Smooth muscle cell (in vitro differentiated cells): ENCODE results near the gene EGFR. TPM values are rescaled to one million over a fixed set of nuclear protein-coding genes. Genes with fewer than 3 reads are reported as not detected.

Source experiments
- DNase-seq: peaks from one replicate; lab custom pipeline; 2025; ENCODE audit not compliant: unreplicated experiment; lab: John Stamatoyannopoulos, UW
- H2AFZ ChIP-seq: fragments of 200-600 bp; sonication (generic); 2 replicates; pipeline ENCODE4 v1.6.0; 2016; ENCODE audit warnings: antibody characterized with exemption, low read depth, mild to moderate bottlenecking
- H3F3A ChIP-seq: fragments of 200-600 bp; sonication (generic); 2 replicates; pipeline ENCODE4 v1.6.0; 2017; ENCODE audit warnings: antibody characterized with exemption, low read depth
- H3K27ac ChIP-seq: fragments of 200-600 bp; sonication (generic); 2 replicates; pipeline ENCODE4 v1.5.1; 2016; ENCODE audit warnings: low read depth, mild to moderate bottlenecking
- H3K27me3 ChIP-seq: fragments of 200-600 bp; sonication (generic); 2 replicates; pipeline ENCODE4 v1.6.1; 2016; ENCODE audit warnings: low read depth, mild to moderate bottlenecking
- H3K36me3 ChIP-seq: fragments of 200-600 bp; sonication (generic); 2 replicates; pipeline ENCODE4 v1.5.1; 2016; ENCODE audit warnings: low read depth
- H3K4me1 ChIP-seq: fragments of 200-600 bp; sonication (generic); 2 replicates; pipeline ENCODE4 v1.5.1; 2016; ENCODE audit warnings: low read depth
- H3K4me2 ChIP-seq: fragments of 200-600 bp; sonication (generic); 2 replicates; pipeline ENCODE4 v1.6.0; 2016; ENCODE audit warnings: mild to moderate bottlenecking
- H3K4me3 ChIP-seq: fragments of 200-600 bp; sonication (generic); 2 replicates; pipeline ENCODE4 v1.5.1; 2016; ENCODE audit warnings: mild to moderate bottlenecking
- H3K79me2 ChIP-seq: fragments of 200-600 bp; sonication (generic); 2 replicates; pipeline ENCODE4 v1.6.0; 2016; ENCODE audit warnings: low read depth, mild to moderate bottlenecking
- H3K9ac ChIP-seq: fragments of 200-600 bp; sonication (generic); 2 replicates; pipeline ENCODE4 v1.6.0; 2016; ENCODE audit warnings: low read depth
- H3K9me3 ChIP-seq: fragments of 200-600 bp; sonication (generic); replicated peaks from 2 replicates; pipeline ENCODE4 v1.5.1; 2016; ENCODE audit warnings: low read depth
- H4K20me1 ChIP-seq: fragments of 200-600 bp; sonication (generic); 2 replicates; pipeline ENCODE4 v1.6.0; 2016; ENCODE audit warnings: low read depth
- WGBS: methylation state at CpG from one replicate; pipeline ENCODE4 v1.1.7; 2016; ENCODE audit warnings: low lambda C conversion rate; 5-methylcytosine and 5-hydroxymethylcytosine counted together
- polyA plus RNA-seq: library from polyadenylated mRNA; unstranded; fragments of >200 nt; fragmentation: Nextera tagmentation; extraction: Ambion mirVana; gene quantifications from 2 replicates; pipeline ENCODE4 v1.2.1, GENCODE V29; 2016
- total RNA-seq: library from RNA; depleted of rRNA; stranded (reverse); fragments of >200 nt; gene quantifications from 2 replicates; pipeline ENCODE4 v1.2.3, GENCODE V29; 2014
- TF ChIP-seq, protein P1 (sequence below): fragments of 200-600 bp; sonication (generic); IDR thresholded peaks from 2 replicates; pipeline ENCODE4 v1.5.1; 2017; ENCODE audit warnings: borderline replicate concordance, mild to moderate bottlenecking, antibody characterized with exemption; ENCODE audit not compliant: insufficient read depth, poor library complexity, severe bottlenecking

EGFR gene
- total and polyA plus RNA-seq, 2 experiments from 2014 or later, result 9.0 to 31.1 TPM

DNA sequence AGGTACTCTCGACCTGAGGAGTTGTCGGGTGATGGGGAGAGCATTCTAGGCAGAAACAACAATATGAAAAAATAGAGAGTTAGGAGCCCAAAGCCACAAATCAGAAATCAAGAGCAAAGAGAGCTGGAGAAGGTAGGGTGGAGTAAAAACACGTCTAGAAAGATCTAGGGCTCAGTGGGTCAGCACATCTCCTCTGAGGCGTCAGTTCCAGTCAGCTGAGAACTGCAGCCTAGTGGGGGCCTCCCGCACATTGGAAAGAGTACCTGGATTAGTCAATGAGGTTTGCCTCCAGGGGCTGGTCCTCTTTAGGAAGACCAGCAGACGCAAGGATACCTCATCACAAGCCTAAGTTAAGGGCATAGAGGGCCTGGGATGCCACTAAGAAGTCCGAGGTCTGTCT lies 233.1 kb downstream of the EGFR start:
- H3K4me1 ChIP-seq, result peaks cover 5% of the 10 kb centered on the region
- H3K4me2 ChIP-seq, result no peak overlapping the region
- 96% methylated on average over 7 of the region's 7 CpGs for WGBS
- no peak overlapping the region for H3K27ac ChIP-seq
- peaks cover 5% of the 10 kb centered on the region for H3K27me3 ChIP-seq
- H3K9ac ChIP-seq, result no peak overlapping the region
- H3K79me2 ChIP-seq, result no peaks in the 10 kb centered on the region
- H2AFZ ChIP-seq, result no peak overlapping the region
- TF ChIP-seq, protein P1, sequence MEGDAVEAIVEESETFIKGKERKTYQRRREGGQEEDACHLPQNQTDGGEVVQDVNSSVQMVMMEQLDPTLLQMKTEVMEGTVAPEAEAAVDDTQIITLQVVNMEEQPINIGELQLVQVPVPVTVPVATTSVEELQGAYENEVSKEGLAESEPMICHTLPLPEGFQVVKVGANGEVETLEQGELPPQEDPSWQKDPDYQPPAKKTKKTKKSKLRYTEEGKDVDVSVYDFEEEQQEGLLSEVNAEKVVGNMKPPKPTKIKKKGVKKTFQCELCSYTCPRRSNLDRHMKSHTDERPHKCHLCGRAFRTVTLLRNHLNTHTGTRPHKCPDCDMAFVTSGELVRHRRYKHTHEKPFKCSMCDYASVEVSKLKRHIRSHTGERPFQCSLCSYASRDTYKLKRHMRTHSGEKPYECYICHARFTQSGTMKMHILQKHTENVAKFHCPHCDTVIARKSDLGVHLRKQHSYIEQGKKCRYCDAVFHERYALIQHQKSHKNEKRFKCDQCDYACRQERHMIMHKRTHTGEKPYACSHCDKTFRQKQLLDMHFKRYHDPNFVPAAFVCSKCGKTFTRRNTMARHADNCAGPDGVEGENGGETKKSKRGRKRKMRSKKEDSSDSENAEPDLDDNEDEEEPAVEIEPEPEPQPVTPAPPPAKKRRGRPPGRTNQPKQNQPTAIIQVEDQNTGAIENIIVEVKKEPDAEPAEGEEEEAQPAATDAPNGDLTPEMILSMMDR, result no peak
- H3K4me3 ChIP-seq, result no peak overlapping the region
- H3K9me3 ChIP-seq, result no peaks in the 10 kb centered on the region
- no peak for DNase-seq
- no peaks in the 10 kb centered on the region for H3K36me3 ChIP-seq
- H3F3A ChIP-seq, result peaks cover 3% of the 10 kb centered on the region
- H4K20me1 ChIP-seq, result no peaks in the 10 kb centered on the region

DNA sequence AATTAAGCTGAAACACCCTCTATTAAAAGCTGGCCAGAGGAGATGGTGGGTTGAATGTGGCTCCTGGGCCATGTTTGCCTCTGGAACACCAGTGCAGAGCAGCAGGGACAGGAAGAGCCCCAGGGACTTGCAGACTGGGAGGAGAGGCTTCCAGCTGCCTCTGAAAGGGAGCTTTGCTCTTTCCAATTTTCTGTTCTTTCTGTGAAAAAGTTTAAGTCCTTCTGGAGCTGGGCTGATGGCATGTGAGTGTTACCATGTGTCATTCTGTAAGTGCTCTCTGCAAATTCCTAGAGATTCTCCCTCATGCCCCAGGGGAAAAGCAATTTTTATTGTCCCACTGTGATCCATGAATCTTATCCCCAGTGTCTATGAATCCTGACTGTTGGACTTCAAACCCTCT lies 233.6 kb downstream of the EGFR start:
- H3F3A ChIP-seq, result peaks cover 3% of the 10 kb centered on the region
- H3K9me3 ChIP-seq, result no peaks in the 10 kb centered on the region
- H3K27me3 ChIP-seq, result peaks cover 5% of the 10 kb centered on the region
- TF ChIP-seq, protein P1, result no peak
- no peak overlapping the region for H3K4me3 ChIP-seq
- no peak overlapping the region for H3K9ac ChIP-seq
- H3K79me2 ChIP-seq, result no peaks in the 10 kb centered on the region
- no peak overlapping the region for H2AFZ ChIP-seq
- no peaks in the 10 kb centered on the region for H3K36me3 ChIP-seq
- no peak overlapping the region for H3K27ac ChIP-seq
- no peaks in the 10 kb centered on the region for H4K20me1 ChIP-seq
- no peak for DNase-seq
- peaks cover 5% of the 10 kb centered on the region for H3K4me1 ChIP-seq
- H3K4me2 ChIP-seq, result no peak overlapping the region

DNA sequence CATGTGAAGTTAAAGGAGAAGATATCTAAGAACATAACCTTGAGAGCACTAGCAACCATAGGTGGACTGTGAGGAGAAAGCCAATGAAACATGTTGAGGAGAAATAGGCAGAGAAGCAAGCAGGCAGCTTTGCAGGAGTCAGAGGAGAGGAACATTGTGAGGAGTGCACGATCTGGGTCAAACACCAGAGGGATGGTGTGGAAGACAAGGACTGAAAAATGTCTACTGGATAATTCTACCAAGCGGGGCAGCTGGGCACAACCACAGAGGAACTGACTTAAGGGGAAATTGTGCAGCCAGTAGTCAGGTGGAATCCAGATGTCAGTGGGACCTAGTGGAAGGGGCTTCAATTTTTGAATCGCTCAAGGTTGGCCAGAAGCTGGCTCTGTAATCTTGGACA lies 234.4 kb downstream of the EGFR start:
- Histone ChIP-seq H3F3A (peaks cover 3% of the 10 kb centered on the region), H2AFZ (no peak overlapping the region), H3K27ac (no peak overlapping the region), H3K36me3 (no peaks in the 10 kb centered on the region), H3K4me1 (peaks cover 5% of the 10 kb centered on the region), H3K4me2 (no peak overlapping the region), H3K79me2 (no peaks in the 10 kb centered on the region), H4K20me1 (no peaks in the 10 kb centered on the region), H3K4me3 (no peak overlapping the region), H3K9me3 (no peaks in the 10 kb centered on the region), H3K9ac (no peak overlapping the region), H3K27me3 (peaks cover 5% of the 10 kb centered on the region)
- TF ChIP-seq, protein P1, result no peak
- no peak for DNase-seq
- WGBS, result 94% methylated on average over 3 of the region's 3 CpGs

DNA sequence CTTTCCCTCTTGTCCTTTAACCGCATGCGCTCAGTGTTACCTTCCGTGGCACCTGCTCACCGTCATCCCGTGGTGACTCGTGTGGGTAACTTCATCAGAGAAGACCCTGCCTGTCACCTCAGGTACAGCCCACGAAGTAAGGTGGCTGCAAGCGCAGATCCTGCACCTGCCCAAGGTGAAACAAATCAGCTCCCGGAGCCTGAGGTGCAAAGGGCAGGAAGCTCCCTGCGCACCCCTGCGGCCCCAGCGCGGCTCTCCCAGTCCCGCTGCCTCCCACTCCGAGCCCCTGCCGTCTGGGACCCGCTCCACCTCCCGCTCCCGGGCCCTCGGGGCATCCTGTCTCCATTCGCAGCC lies 235.4 kb downstream of the EGFR start:
- H2AFZ ChIP-seq, result peak overlapping the region; percentile 95
- H3K36me3 ChIP-seq, result no peaks in the 10 kb centered on the region
- no peaks in the 10 kb centered on the region for H4K20me1 ChIP-seq
- H3K4me3 ChIP-seq, result peak overlapping the region; percentile 75
- H3K79me2 ChIP-seq, result no peaks in the 10 kb centered on the region
- H3K9me3 ChIP-seq, result no peaks in the 10 kb centered on the region
- WGBS, result 35% methylated on average over 18 of the region's 21 CpGs
- peak overlapping the region; percentile 99 for H3K4me2 ChIP-seq
- H3F3A ChIP-seq, result peaks cover 3% of the 10 kb centered on the region
- H3K27me3 ChIP-seq, result peaks cover 5% of the 10 kb centered on the region
- TF ChIP-seq, protein P1, result no peak
- no peak overlapping the region for H3K9ac ChIP-seq
- DNase-seq, result no peak
- H3K27ac ChIP-seq, result no peak overlapping the region
- peaks cover 5% of the 10 kb centered on the region for H3K4me1 ChIP-seq
